A673 (cell line): ENCODE results near the gene SEMA3A.

Experiments
- EZH2 ChIP-seq: fragments of 200-600 bp; sonication (generic); IDR thresholded peaks from 2 replicates; pipeline ENCODE4 v1.6.1; 2017; ENCODE audit warnings: borderline replicate concordance, low read depth, mild to moderate bottlenecking, mixed read lengths, antibody characterized with exemption, low read length; ENCODE audit not compliant: poor library complexity, severe bottlenecking
- TF ChIP-seq, protein P1 (sequence below): fragments of 300-800, 200-600 bp; sonication (generic); conservative IDR thresholded peaks from 2 replicates; pipeline ENCODE4 v1.5.1; 2017; ENCODE audit warnings: low read depth, mild to moderate bottlenecking, antibody characterized with exemption, low read length, moderate library complexity, mixed read lengths

DNA sequence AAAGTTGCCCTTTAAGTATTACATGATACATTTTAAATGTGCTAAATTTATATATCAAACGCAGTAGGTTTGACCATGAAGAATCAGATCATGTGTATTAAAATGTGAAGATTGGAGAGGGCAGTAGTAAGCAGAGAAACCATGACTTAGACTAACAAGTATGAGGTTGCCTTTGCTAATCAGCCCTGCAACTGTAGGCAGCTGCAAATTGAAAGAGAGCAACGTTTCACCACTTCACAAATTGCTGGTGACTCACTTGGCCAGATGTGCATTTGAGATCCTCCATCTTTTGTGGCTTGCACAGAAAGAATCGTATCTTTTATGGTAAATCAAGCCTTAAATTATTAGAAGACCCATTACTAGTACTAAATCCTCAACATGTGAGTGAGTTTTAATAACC lies 10.1 kb upstream of the SEMA3A start:
- TF ChIP-seq, protein P1, sequence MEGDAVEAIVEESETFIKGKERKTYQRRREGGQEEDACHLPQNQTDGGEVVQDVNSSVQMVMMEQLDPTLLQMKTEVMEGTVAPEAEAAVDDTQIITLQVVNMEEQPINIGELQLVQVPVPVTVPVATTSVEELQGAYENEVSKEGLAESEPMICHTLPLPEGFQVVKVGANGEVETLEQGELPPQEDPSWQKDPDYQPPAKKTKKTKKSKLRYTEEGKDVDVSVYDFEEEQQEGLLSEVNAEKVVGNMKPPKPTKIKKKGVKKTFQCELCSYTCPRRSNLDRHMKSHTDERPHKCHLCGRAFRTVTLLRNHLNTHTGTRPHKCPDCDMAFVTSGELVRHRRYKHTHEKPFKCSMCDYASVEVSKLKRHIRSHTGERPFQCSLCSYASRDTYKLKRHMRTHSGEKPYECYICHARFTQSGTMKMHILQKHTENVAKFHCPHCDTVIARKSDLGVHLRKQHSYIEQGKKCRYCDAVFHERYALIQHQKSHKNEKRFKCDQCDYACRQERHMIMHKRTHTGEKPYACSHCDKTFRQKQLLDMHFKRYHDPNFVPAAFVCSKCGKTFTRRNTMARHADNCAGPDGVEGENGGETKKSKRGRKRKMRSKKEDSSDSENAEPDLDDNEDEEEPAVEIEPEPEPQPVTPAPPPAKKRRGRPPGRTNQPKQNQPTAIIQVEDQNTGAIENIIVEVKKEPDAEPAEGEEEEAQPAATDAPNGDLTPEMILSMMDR = no peak
- no peak for TF ChIP-seq EZH2
